Measurements from ENCODE around the gene MORN2. TPM values are rescaled to one million over a fixed set of nuclear protein-coding genes. Genes with fewer than 3 reads are reported as not detected.
A peak's percentile ranks its signal among the peaks of the same experiment; 100 is the strongest.

The MORN2 gene
- 37.9 and 48.7 TPM in 2 replicates for total RNA-seq (2014; rRNA removed; shearing (Covaris generic))

- peak; percentile 70 for DNase-seq (ENCODE audit: low spot score)
These were observed at the start of gene MORN2, which contains the start of gene DHX57 for GRCh38 chr2:38875576-38876367. Gene MORN2, plus strand, starts transcription at chr2:38875976. Gene DHX57, minus strand, starts transcription at chr2:38875934. Its CDS starts 7,529 bp downstream, at chr2:38868405.

GRCh38 chr2:38827539-38828145 is 48.1 kb upstream of the MORN2 start:
- DNase-seq (ENCODE audit: low spot score): peak; percentile 84

- DNase-seq (ENCODE audit: low spot score): no peak
These were observed 47.3 kb upstream of the MORN2 start for GRCh38 chr2:38828460-38828859.

- DNase-seq (ENCODE audit: low spot score): no peak
These were observed 45.8 kb upstream of the MORN2 start for GRCh38 chr2:38829971-38830370.

GRCh38 chr2:38830526-38831159 is 45.1 kb upstream of the MORN2 start:
- DNase-seq (ENCODE audit: low spot score): peak; percentile 11

- DNase-seq (ENCODE audit: low spot score): no peak
These were observed 40.7 kb upstream of the MORN2 start for GRCh38 chr2:38835015-38835601.

GRCh38 chr2:38835990-38836389 is 39.8 kb upstream of the MORN2 start:
- no peak for DNase-seq (ENCODE audit: low spot score)

- no peak for DNase-seq (ENCODE audit: low spot score)
These were observed 39.0 kb upstream of the MORN2 start for GRCh38 chr2:38836791-38837190.

GRCh38 chr2:38850045-38850444 is 25.7 kb upstream of the MORN2 start:
- no peak for DNase-seq (ENCODE audit: low spot score)

- DNase-seq (ENCODE audit: low spot score): no peak
These were observed 19.6 kb upstream of the MORN2 start for GRCh38 chr2:38856165-38856564.

- DNase-seq (ENCODE audit: low spot score): no peak
These were observed 13.3 kb upstream of the MORN2 start for GRCh38 chr2:38862476-38862875.

- DNase-seq (ENCODE audit: low spot score): no peak
These were observed 12.6 kb upstream of the MORN2 start for GRCh38 chr2:38863061-38863695.

- DNase-seq (ENCODE audit: low spot score): no peak
These were observed 8.9 kb upstream of the MORN2 start for GRCh38 chr2:38866773-38867443.

- no peak for DNase-seq (ENCODE audit: low spot score)
These were observed 4.3 kb upstream of the MORN2 start for GRCh38 chr2:38871432-38871831.

- no peak for DNase-seq (ENCODE audit: low spot score)
These were observed 2.0 kb upstream of the MORN2 start for GRCh38 chr2:38873763-38874162.

- no peak for DNase-seq (ENCODE audit: low spot score)
These were observed 575 bp upstream of the MORN2 start for GRCh38 chr2:38875227-38875575.

GRCh38 chr2:38876407-38876806 is 631 bp downstream of the MORN2 start:
- no peak for DNase-seq (ENCODE audit: low spot score)

GRCh38 chr2:38886063-38886462 is 10.3 kb downstream of the MORN2 start:
- DNase-seq (ENCODE audit: low spot score): no peak

GRCh38 chr2:38887347-38887746 is 11.6 kb downstream of the MORN2 start:
- DNase-seq (ENCODE audit: low spot score): no peak

- DNase-seq (ENCODE audit: low spot score): no peak
These were observed 12.3 kb downstream of the MORN2 start for GRCh38 chr2:38887902-38888554.

- no peak for DNase-seq (ENCODE audit: low spot score)
These were observed 13.3 kb downstream of the MORN2 start for GRCh38 chr2:38889045-38889444.
